B cell (primary cell): ENCODE data around the gene TNFRSF25. TPM values are rescaled to one million over a fixed set of nuclear protein-coding genes. Genes with fewer than 3 reads are reported as not detected.
A peak's percentile ranks its signal among the peaks of the same experiment; 100 is the strongest.

ENCODE experiments used
- ATAC-seq: fragments of 200-7000 bp; cut with Tn5 transposase; one replicate; pipeline ENCODE4 v1.10.0; 2021; ENCODE audit warnings: low read depth, mild to moderate bottlenecking, moderate number of reproducible peaks, moderate library complexity
- CTCF ChIA-PET: fragments of 350-600 bp; sonication (Branson Sonifier 250); formaldehyde crosslinking; loops from one replicate; lab custom pipeline; 2021; ENCODE audit warnings: antibody characterized with exemption, inconsistent platforms; lab: Charles Lee
- POLR2A ChIA-PET: fragments of 350-600 bp; sonication (Branson Sonifier 250); formaldehyde crosslinking; loops from one replicate; lab custom pipeline; 2021; ENCODE audit warnings: antibody characterized with exemption; lab: Charles Lee
- DNase-seq: peaks from one replicate; pipeline ENCODE4 v3.0.0; 2013
- H2AFZ ChIP-seq: 2 replicates; pipeline ENCODE4 v1.6.1; 2012; ENCODE audit warnings: mild to moderate bottlenecking, low read depth, low read length; ENCODE audit not compliant: insufficient read depth, poor library complexity, severe bottlenecking
- H3K27ac ChIP-seq, 2 donors: 1 replicate in 1 of 2; 2 replicates in 1 of 2; pipeline ENCODE4 v1.5.1; 2012 to 2013; ENCODE audit warnings: low read length in 2 of 2, mild to moderate bottlenecking in 2 of 2, moderate library complexity in 1 of 2
- H3K27me3 ChIP-seq, 4 experiments: fragments of 200-600 bp in 1 of 4; sonication (generic) in 1 of 4; replicated peaks in 1 of 4; 1 replicate in 2 of 4; 2 replicates in 2 of 4; pipeline versions ENCODE4 v1.6.1 to v1.7.0; 2013 to 2016; ENCODE audit warnings: low read length in 3 of 4, mild to moderate bottlenecking in 2 of 4, mixed read lengths in 1 of 4, moderate library complexity in 1 of 4; ENCODE audit not compliant: insufficient read depth in 4 of 4, control insufficient read depth in 3 of 4; ENCODE audit errors: control extremely low read depth in 1 of 4
- H3K36me3 ChIP-seq, 2 experiments: replicated peaks in 1 of 2; 1 replicate in 1 of 2; 2 replicates in 1 of 2; pipeline versions ENCODE4 v1.6.1 to v1.7.1; 2013; ENCODE audit warnings: low read length in 1 of 2; ENCODE audit not compliant: insufficient read depth in 2 of 2, control insufficient read depth in 1 of 2; ENCODE audit errors: control extremely low read depth in 1 of 2, extremely low read depth in 1 of 2
- H3K4me1 ChIP-seq, 2 donors: fragments of 200-600 bp in 1 of 2; sonication (generic) in 1 of 2; 1 replicate in 1 of 2; 2 replicates in 1 of 2; pipeline versions ENCODE4 v1.5.1 to v1.6.1; 2013 to 2017; ENCODE audit warnings: low read length in 2 of 2; ENCODE audit not compliant: control insufficient read depth in 2 of 2, insufficient read depth in 2 of 2
- H3K4me2 ChIP-seq: replicated peaks from 2 replicates; pipeline ENCODE3; 2012; ENCODE audit warnings: mild to moderate bottlenecking, low read depth, low read length; ENCODE audit not compliant: poor library complexity, severe bottlenecking
- H3K4me3 ChIP-seq, 5 experiments: fragments of 200-600 bp in 1 of 5; sonication (generic) in 1 of 5; 1 replicate in 3 of 5; 2 replicates in 2 of 5; pipeline versions ENCODE4 v1.5.1 to v1.7.0; 2011 to 2016; ENCODE audit warnings: low read length in 4 of 5, mild to moderate bottlenecking in 4 of 5, low read depth in 2 of 5, control low read depth in 1 of 5, moderate library complexity in 1 of 5; ENCODE audit not compliant: insufficient read depth in 1 of 5; ENCODE audit errors: control extremely low read depth in 1 of 5, extremely low read depth in 1 of 5
- H3K79me2 ChIP-seq: fragments of 200-600 bp; sonication (generic); one replicate; pipeline ENCODE4 v1.6.0; 2016; ENCODE audit warnings: low read length; ENCODE audit not compliant: control insufficient read depth, insufficient read depth
- H3K9ac ChIP-seq: fragments of 200-600 bp; sonication (generic); 2 replicates; pipeline ENCODE4 v1.6.1; 2017; ENCODE audit warnings: mild to moderate bottlenecking, low read length, moderate library complexity
- H3K9me3 ChIP-seq, 3 donors: one replicate each; pipeline versions ENCODE4 v1.6.1 to v1.7.1; 2013; ENCODE audit warnings: low read length in 2 of 3; ENCODE audit not compliant: control insufficient read depth in 2 of 3, insufficient read depth in 1 of 3; ENCODE audit errors: control extremely low read depth in 1 of 3
- H4K20me1 ChIP-seq: 2 replicates; pipeline ENCODE4 v1.6.0; 2012; ENCODE audit warnings: mild to moderate bottlenecking, low read length; ENCODE audit not compliant: insufficient read depth, control insufficient read depth, poor library complexity, severe bottlenecking
- H3K27ac Mint-ChIP-seq: one replicate; pipeline ENCODE4 v1.8.0; 2021; ENCODE audit warnings: mixed read lengths
- H3K27me3 Mint-ChIP-seq: one replicate; pipeline ENCODE4 v1.8.0; 2021; ENCODE audit warnings: mixed read lengths
- H3K4me1 Mint-ChIP-seq: one replicate; pipeline ENCODE4 v1.8.0; 2021; ENCODE audit warnings: mixed read lengths
- H3K4me3 Mint-ChIP-seq: one replicate; pipeline ENCODE4 v1.8.0; 2021; ENCODE audit warnings: mixed read lengths
- H3K9me3 Mint-ChIP-seq: one replicate; pipeline ENCODE4 v1.8.0; 2022; ENCODE audit warnings: mixed read lengths; ENCODE audit not compliant: insufficient read depth
- EZH2 ChIP-seq: IDR thresholded peaks from 2 replicates; pipeline ENCODE4 v1.6.1; 2012; ENCODE audit warnings: borderline replicate concordance, low read depth, mild to moderate bottlenecking, moderate library complexity, low read length; ENCODE audit not compliant: insufficient read depth, poor library complexity, severe bottlenecking
- WGBS: methylation state at CpG from one replicate; pipeline ENCODE4 v1.1.5; 2013; ENCODE audit warnings: missing lambda C conversion rate; ENCODE audit not compliant: insufficient coverage; 5-methylcytosine and 5-hydroxymethylcytosine counted together
- intact Hi-C: fragments of 100-400 bp; cut with micrococcal nuclease; formaldehyde crosslinking; loops from one replicate; pipeline ENCODE4 v1.10.0; 2022
- polyA plus RNA-seq: library from polyadenylated mRNA; depleted of rRNA; stranded (reverse); fragments of >200 nt; gene quantifications from 2 replicates; pipeline ENCODE4 v1.2.3, GENCODE V29; 2012
- total RNA-seq, 2 donors: library from RNA; stranded (reverse); fragments of 120-200 nt in 1 of 2; gene quantifications; 1 replicate in 1 of 2; 2 replicates in 1 of 2; pipeline versions ENCODE4 v1.2.3 to v1.2.4, GENCODE V29; 2013 to 2022
- TF ChIP-seq, protein P1 (sequence below): fragments of 200-600 bp; IDR thresholded peaks from one replicate; pipeline ENCODE4 v1.8.0; 2022; ENCODE audit warnings: antibody characterized with exemption, mild to moderate bottlenecking

Gene TNFRSF25
- total and polyA plus RNA-seq, 2 donors (not counting 1 experiment from before 2014, with no cell fraction given): 2.6 to 7.1 TPM

DNA sequence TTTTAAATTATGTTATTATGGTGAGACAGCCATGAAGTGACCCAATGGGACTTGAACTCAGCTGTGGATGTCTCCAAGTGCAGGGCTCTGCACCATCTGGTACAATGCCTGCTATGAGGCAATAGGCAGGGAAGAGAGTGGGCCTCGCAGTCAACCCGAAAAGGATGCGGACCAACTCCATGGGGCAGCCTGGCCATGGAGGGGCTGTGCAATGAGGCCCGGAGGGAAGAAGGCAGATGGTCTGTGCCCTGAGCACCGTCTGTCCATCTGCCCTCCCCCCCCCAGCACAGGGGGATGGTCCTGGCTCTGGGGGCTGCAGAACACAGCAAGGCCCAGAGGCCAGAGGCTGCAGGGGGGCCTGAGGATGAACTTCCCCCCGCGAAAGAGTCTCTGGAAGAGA lies 24.4 kb downstream of the TNFRSF25 start:
- Histone ChIP-seq H3K9me3 (peaks cover 0 to 5% (median 0%) of the 10 kb centered on the region in 3 donors), H3K27me3 (peaks cover 0 to 52% (median 19%) of the 10 kb centered on the region in 4 experiments), H2AFZ (no peak overlapping the region), H3K4me1 (peaks cover 4 to 8% of the 10 kb centered on the region in 2 donors), H3K4me3 (no peak overlapping the region), H3K4me2 (no peak overlapping the region), H4K20me1 (no peaks in the 10 kb centered on the region), H3K27ac (no peak overlapping the region), H3K79me2 (no peaks in the 10 kb centered on the region), H3K36me3 (no peaks in the 10 kb centered on the region), H3K9ac (no peak overlapping the region)
- Mint-ChIP-seq H3K27me3 (peaks cover 42% of the 10 kb centered on the region), H3K4me3 (peak overlapping the region; percentile 41), H3K27ac (no peak overlapping the region), H3K4me1 (peaks cover 15% of the 10 kb centered on the region), H3K9me3 (no peaks in the 10 kb centered on the region)
- ATAC-seq: no peak
- POLR2A ChIA-PET: no interaction called here
- intact Hi-C loops: no loop called here
- CTCF ChIA-PET: interaction anchor here (1.5 to 5.6 kb wide), 4 partner anchors 10 to 195 kb away, joined by 4 to 53 read pairs (median 8); partner anchors contain the start of gene HES2
- 87% methylated on average over 7 of the region's 7 CpGs for WGBS
- no peak for TF ChIP-seq EZH2
- TF ChIP-seq, protein P1, sequence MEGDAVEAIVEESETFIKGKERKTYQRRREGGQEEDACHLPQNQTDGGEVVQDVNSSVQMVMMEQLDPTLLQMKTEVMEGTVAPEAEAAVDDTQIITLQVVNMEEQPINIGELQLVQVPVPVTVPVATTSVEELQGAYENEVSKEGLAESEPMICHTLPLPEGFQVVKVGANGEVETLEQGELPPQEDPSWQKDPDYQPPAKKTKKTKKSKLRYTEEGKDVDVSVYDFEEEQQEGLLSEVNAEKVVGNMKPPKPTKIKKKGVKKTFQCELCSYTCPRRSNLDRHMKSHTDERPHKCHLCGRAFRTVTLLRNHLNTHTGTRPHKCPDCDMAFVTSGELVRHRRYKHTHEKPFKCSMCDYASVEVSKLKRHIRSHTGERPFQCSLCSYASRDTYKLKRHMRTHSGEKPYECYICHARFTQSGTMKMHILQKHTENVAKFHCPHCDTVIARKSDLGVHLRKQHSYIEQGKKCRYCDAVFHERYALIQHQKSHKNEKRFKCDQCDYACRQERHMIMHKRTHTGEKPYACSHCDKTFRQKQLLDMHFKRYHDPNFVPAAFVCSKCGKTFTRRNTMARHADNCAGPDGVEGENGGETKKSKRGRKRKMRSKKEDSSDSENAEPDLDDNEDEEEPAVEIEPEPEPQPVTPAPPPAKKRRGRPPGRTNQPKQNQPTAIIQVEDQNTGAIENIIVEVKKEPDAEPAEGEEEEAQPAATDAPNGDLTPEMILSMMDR: no peak
- DNase-seq: no peak
